HG03469 (cell line): ENCODE data around the gene CLDN1.
"Not testable (repeated sequence)": the region's sequence is repeated elsewhere in the genome, so short reads cannot be mapped to it uniquely, and the experiment has no call there.

Experiments used
- ATAC-seq: cut with Tn5 transposase; IDR thresholded peaks from one replicate; pipeline ENCODE4 v1.9.1; 2021; ENCODE audit warnings: mild to moderate bottlenecking, moderate library complexity, moderate number of reproducible peaks; ENCODE audit not compliant: unreplicated experiment

The CLDN1 gene

GRCh38 chr3:190294030-190294429, 28.2 kb downstream of the CLDN1 start:
- no peak for ATAC-seq

GRCh38 chr3:190293621-190294020, 28.6 kb downstream of the CLDN1 start:
- ATAC-seq = no peak

- no peak for ATAC-seq
Measured at GRCh38 chr3:190291994-190292584, 30.2 kb downstream of the CLDN1 start.

- no peak for ATAC-seq
Measured at GRCh38 chr3:190289989-190290388, 32.3 kb downstream of the CLDN1 start.

- no peak for ATAC-seq
Measured at GRCh38 chr3:190288836-190289235, 33.4 kb downstream of the CLDN1 start.

GRCh38 chr3:190286014-190286413, 36.2 kb downstream of the CLDN1 start:
- ATAC-seq = no peak

- no peak for ATAC-seq
Measured at GRCh38 chr3:190281308-190282051, 40.8 kb downstream of the CLDN1 start.

GRCh38 chr3:190279690-190280089, 42.6 kb downstream of the CLDN1 start:
- no peak for ATAC-seq

GRCh38 chr3:190272747-190273146, 49.5 kb downstream of the CLDN1 start:
- ATAC-seq = no peak

GRCh38 chr3:190269101-190269500, 53.1 kb downstream of the CLDN1 start:
- no peak for ATAC-seq

GRCh38 chr3:190267464-190267863, 54.8 kb downstream of the CLDN1 start:
- not testable (repeated sequence) for ATAC-seq

GRCh38 chr3:190266913-190267290, 55.3 kb downstream of the CLDN1 start:
- no peak for ATAC-seq

- ATAC-seq = no peak
Measured at GRCh38 chr3:190266265-190266912, 55.9 kb downstream of the CLDN1 start.

GRCh38 chr3:190265796-190266195, 56.5 kb downstream of the CLDN1 start:
- no peak for ATAC-seq

GRCh38 chr3:190265126-190265525, 57.1 kb downstream of the CLDN1 start:
- no peak for ATAC-seq

GRCh38 chr3:190261740-190262139, 60.5 kb downstream of the CLDN1 start:
- no peak for ATAC-seq

- ATAC-seq = no peak
Measured at GRCh38 chr3:190261015-190261414, 61.2 kb downstream of the CLDN1 start.

GRCh38 chr3:190260301-190260700, 61.9 kb downstream of the CLDN1 start:
- ATAC-seq = no peak

- ATAC-seq = no peak
Measured at GRCh38 chr3:190258634-190259033, 63.6 kb downstream of the CLDN1 start.
